WTC11 (cell line): ENCODE results near the gene PSPC1. TPM values are rescaled to one million over a fixed set of nuclear protein-coding genes. Genes with fewer than 3 reads are reported as not detected.

Experiments used
- ATAC-seq: fragments of 200-7000 bp; cut with Tn5 transposase; 2 replicates; pipeline ENCODE4 v1.10.0; 2021; ENCODE audit warnings: mild to moderate bottlenecking, moderate library complexity
- CTCF ChIA-PET: fragments of 300-600 bp; sonication (Branson Sonifier 250); formaldehyde crosslinking; loops from one replicate; lab custom pipeline; 2021; ENCODE audit warnings: antibody characterized with exemption; lab: Charles Lee
- POLR2A ChIA-PET: fragments of 350-600 bp; sonication (Branson Sonifier 250); formaldehyde crosslinking; loops from one replicate; lab custom pipeline; 2021; ENCODE audit warnings: antibody characterized with exemption; lab: Charles Lee
- DNase-seq: peaks from one replicate; pipeline ENCODE4 v3.0.0; 2021; ENCODE audit warnings: low spot score
- H3K27ac Mint-ChIP-seq: 2 replicates; pipeline ENCODE4 v1.8.0; 2021; ENCODE audit warnings: mixed read lengths
- H3K27me3 Mint-ChIP-seq: 2 replicates; pipeline ENCODE4 v1.8.0; 2021; ENCODE audit warnings: low read depth, mild to moderate bottlenecking, moderate library complexity, mixed read lengths
- H3K36me3 Mint-ChIP-seq: 2 replicates; pipeline ENCODE4 v1.8.0; 2021; ENCODE audit warnings: mixed read lengths
- H3K4me1 Mint-ChIP-seq: 2 replicates; pipeline ENCODE4 v1.8.0; 2022; ENCODE audit warnings: mixed read lengths
- H3K4me3 Mint-ChIP-seq: 2 replicates; pipeline ENCODE4 v1.8.0; 2021; ENCODE audit warnings: mild to moderate bottlenecking, moderate library complexity, mixed read lengths
- H3K9me3 Mint-ChIP-seq: 2 replicates; pipeline ENCODE4 v1.8.0; 2021; ENCODE audit warnings: mixed read lengths
- CBFB ChIP-seq: sonication (generic); formaldehyde crosslinking; IDR thresholded peaks from 2 replicates; pipeline ENCODE4 v1.8.1; 2022; ENCODE audit warnings: mild to moderate bottlenecking, low read depth, missing genetic modification reagents
- ETV6 ChIP-seq: sonication (generic); formaldehyde crosslinking; IDR thresholded peaks from 2 replicates; pipeline ENCODE4 v1.8.1; 2022; ENCODE audit warnings: mild to moderate bottlenecking, missing genetic modification reagents
- GRHL2 ChIP-seq: fragments of 250-450 bp; sonication (Bioruptor Pico); IDR thresholded peaks from 2 replicates; pipeline ENCODE4 v1.8.0; 2022; ENCODE audit warnings: mild to moderate bottlenecking, moderate library complexity; ENCODE audit not compliant: insufficient replicate concordance, severe bottlenecking
- HMGA2 ChIP-seq: fragments of 250-450 bp; sonication (Bioruptor Pico); IDR thresholded peaks from 2 replicates; pipeline ENCODE4 v1.4.0; 2021; ENCODE audit warnings: mild to moderate bottlenecking, moderate library complexity
- JAZF1 ChIP-seq: fragments of 250-450 bp; sonication (Bioruptor Pico); IDR thresholded peaks from 2 replicates; pipeline ENCODE4 v1.9.0; 2021; ENCODE audit warnings: moderate library complexity, mild to moderate bottlenecking, inconsistent platforms
- KAT7 ChIP-seq: sonication (generic); formaldehyde crosslinking; IDR thresholded peaks from 2 replicates; pipeline ENCODE4 v1.8.1; 2023; ENCODE audit warnings: missing genetic modification reagents, mild to moderate bottlenecking, borderline replicate concordance
- NR1H2 ChIP-seq: sonication (generic); formaldehyde crosslinking; IDR thresholded peaks from 2 replicates; pipeline ENCODE4 v1.9.0; 2021; ENCODE audit warnings: mild to moderate bottlenecking, moderate library complexity, missing genetic modification reagents
- NR2C2 ChIP-seq: sonication (generic); formaldehyde crosslinking; IDR thresholded peaks from 2 replicates; pipeline ENCODE4 v1.8.0; 2022; ENCODE audit warnings: mild to moderate bottlenecking, missing genetic modification reagents
- RELA ChIP-seq: sonication (generic); formaldehyde crosslinking; IDR thresholded peaks from 2 replicates; pipeline ENCODE4 v1.8.1; 2022; ENCODE audit warnings: missing genetic modification reagents, mild to moderate bottlenecking, borderline replicate concordance
- SMAD3 ChIP-seq: sonication (generic); formaldehyde crosslinking; IDR thresholded peaks from 2 replicates; pipeline ENCODE4 v1.8.0; 2022; ENCODE audit warnings: missing genetic modification reagents, mild to moderate bottlenecking, borderline replicate concordance
- SMAD4 ChIP-seq: sonication (generic); formaldehyde crosslinking; IDR thresholded peaks from 2 replicates; pipeline ENCODE4 v1.8.0; 2022; ENCODE audit warnings: mild to moderate bottlenecking, missing genetic modification reagents
- ZNF121 ChIP-seq: sonication (generic); formaldehyde crosslinking; IDR thresholded peaks from 2 replicates; pipeline ENCODE4 v1.8.0; 2023; ENCODE audit warnings: missing genetic modification reagents
- ZNF219 ChIP-seq: sonication (generic); formaldehyde crosslinking; IDR thresholded peaks from 2 replicates; pipeline ENCODE4 v1.8.0; 2023; ENCODE audit warnings: missing genetic modification reagents, mild to moderate bottlenecking, borderline replicate concordance
- ZNF396 ChIP-seq: fragments of 250-450 bp; sonication (Bioruptor Pico); IDR thresholded peaks from 2 replicates; pipeline ENCODE4 v1.8.0; 2021; ENCODE audit warnings: mild to moderate bottlenecking, moderate library complexity, borderline replicate concordance
- ZNF671 ChIP-seq: fragments of 250-450 bp; sonication (Bioruptor Pico); IDR thresholded peaks from 2 replicates; pipeline ENCODE4 v1.8.0; 2021; ENCODE audit warnings: mild to moderate bottlenecking
- total RNA-seq: library from RNA; stranded (reverse); gene quantifications from 3 replicates; pipeline ENCODE4 v1.2.3, GENCODE V29; 2021
- TF ChIP-seq, protein P1 (sequence below): sonication (generic); formaldehyde crosslinking; IDR thresholded peaks from 2 replicates; pipeline ENCODE4 v1.8.1; 2023; ENCODE audit warnings: mild to moderate bottlenecking, missing genetic modification reagents, borderline replicate concordance
- TF ChIP-seq, protein P2 (sequence below): sonication (generic); formaldehyde crosslinking; IDR thresholded peaks from 2 replicates; pipeline ENCODE4 v1.8.1; 2022; ENCODE audit warnings: low read depth, mild to moderate bottlenecking, moderate library complexity, missing genetic modification reagents, borderline replicate concordance
- TF ChIP-seq, protein P3 (sequence below): sonication (generic); formaldehyde crosslinking; conservative IDR thresholded peaks from 2 replicates; pipeline ENCODE4 v1.8.1; 2022; ENCODE audit warnings: mild to moderate bottlenecking, missing genetic modification reagents
- TF ChIP-seq, protein P4 (sequence below): sonication (generic); formaldehyde crosslinking; IDR thresholded peaks from 2 replicates; pipeline ENCODE4 v1.8.0; 2022; ENCODE audit warnings: mild to moderate bottlenecking, missing genetic modification reagents
- TF ChIP-seq, protein P5 (sequence below): sonication (generic); formaldehyde crosslinking; IDR thresholded peaks from 2 replicates; pipeline ENCODE4 v1.8.1; 2022; ENCODE audit warnings: low read depth, missing genetic modification reagents, borderline replicate concordance
- TF ChIP-seq, protein P6 (sequence below): fragments of 250-450 bp; sonication (Bioruptor Pico); IDR thresholded peaks from 2 replicates; pipeline ENCODE4 v1.9.0; 2021; ENCODE audit warnings: mild to moderate bottlenecking
- TF ChIP-seq, protein P7 (sequence below): sonication (generic); formaldehyde crosslinking; IDR thresholded peaks from 2 replicates; pipeline ENCODE4 v1.8.1; 2023; ENCODE audit warnings: mild to moderate bottlenecking, missing genetic modification reagents, moderate library complexity

PSPC1 gene
- total RNA-seq, 1 experiment from 2014 or later: 67.5 TPM

DNA sequence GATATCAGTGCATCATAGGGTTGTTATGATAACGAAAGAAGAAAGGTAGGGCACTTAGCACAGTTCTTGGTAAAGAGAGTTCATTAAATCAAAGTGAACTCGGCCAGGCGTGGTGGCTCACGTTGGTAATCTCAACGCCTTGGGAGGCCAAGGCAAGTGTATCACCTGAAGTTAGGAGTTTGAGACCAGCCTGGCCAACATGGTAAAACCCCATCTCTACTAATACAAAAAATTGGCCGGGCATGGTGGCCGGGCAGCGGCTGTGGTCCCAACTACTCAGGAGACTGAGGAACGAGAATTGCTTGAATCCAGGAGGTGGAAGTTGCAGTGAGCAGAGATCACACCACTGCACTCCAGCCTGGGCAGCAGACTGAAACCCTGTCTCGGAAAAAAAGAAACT is 19.1 kb downstream of the PSPC1 start (continued):
- TF ChIP-seq, protein P1, sequence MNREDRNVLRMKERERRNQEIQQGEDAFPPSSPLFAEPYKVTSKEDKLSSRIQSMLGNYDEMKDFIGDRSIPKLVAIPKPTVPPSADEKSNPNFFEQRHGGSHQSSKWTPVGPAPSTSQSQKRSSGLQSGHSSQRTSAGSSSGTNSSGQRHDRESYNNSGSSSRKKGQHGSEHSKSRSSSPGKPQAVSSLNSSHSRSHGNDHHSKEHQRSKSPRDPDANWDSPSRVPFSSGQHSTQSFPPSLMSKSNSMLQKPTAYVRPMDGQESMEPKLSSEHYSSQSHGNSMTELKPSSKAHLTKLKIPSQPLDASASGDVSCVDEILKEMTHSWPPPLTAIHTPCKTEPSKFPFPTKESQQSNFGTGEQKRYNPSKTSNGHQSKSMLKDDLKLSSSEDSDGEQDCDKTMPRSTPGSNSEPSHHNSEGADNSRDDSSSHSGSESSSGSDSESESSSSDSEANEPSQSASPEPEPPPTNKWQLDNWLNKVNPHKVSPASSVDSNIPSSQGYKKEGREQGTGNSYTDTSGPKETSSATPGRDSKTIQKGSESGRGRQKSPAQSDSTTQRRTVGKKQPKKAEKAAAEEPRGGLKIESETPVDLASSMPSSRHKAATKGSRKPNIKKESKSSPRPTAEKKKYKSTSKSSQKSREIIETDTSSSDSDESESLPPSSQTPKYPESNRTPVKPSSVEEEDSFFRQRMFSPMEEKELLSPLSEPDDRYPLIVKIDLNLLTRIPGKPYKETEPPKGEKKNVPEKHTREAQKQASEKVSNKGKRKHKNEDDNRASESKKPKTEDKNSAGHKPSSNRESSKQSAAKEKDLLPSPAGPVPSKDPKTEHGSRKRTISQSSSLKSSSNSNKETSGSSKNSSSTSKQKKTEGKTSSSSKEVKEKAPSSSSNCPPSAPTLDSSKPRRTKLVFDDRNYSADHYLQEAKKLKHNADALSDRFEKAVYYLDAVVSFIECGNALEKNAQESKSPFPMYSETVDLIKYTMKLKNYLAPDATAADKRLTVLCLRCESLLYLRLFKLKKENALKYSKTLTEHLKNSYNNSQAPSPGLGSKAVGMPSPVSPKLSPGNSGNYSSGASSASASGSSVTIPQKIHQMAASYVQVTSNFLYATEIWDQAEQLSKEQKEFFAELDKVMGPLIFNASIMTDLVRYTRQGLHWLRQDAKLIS: no peak
- no peak for TF ChIP-seq JAZF1
- no peak for TF ChIP-seq RELA (CRISPR knock-in tag)
- no peak for TF ChIP-seq ZNF671 (CRISPR knock-in tag)
- TF ChIP-seq GRHL2 (CRISPR knock-in tag): no peak
- TF ChIP-seq, protein P2, sequence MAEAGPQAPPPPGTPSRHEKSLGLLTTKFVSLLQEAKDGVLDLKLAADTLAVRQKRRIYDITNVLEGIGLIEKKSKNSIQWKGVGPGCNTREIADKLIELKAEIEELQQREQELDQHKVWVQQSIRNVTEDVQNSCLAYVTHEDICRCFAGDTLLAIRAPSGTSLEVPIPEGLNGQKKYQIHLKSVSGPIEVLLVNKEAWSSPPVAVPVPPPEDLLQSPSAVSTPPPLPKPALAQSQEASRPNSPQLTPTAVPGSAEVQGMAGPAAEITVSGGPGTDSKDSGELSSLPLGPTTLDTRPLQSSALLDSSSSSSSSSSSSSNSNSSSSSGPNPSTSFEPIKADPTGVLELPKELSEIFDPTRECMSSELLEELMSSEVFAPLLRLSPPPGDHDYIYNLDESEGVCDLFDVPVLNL: no peak

DNA sequence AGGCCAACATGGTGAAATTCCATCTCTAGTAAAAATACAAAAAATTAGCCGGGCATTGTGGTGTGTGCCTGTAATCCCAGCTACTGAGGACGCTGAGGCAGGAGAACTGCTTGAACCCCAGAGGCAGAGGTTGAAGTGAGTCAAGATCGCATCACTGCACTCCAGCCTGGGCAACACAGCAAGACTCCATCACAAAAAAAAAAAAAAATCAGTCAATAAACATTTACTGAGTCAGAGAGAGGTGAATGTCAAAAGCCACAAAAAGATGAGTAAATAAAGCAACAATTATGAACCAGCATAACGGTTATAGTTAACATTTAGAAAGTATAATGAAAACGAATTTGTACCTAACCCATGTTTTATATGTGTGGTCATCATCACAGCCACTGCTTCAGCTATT is 23.1 kb downstream of the PSPC1 start:
- ATAC-seq: no peak
- H3K36me3 Mint-ChIP-seq: peaks cover 75% of the 10 kb centered on the region
- TF ChIP-seq SMAD4 (no peak), ZNF121 (CRISPR knock-in tag) (peak; percentile 29; the same call in 1 of the 2 replicates)
- TF ChIP-seq, all 79 proteins: peak for 1
- H3K4me1 Mint-ChIP-seq: peaks cover 17% of the 10 kb centered on the region
- H3K27ac Mint-ChIP-seq: no peak overlapping the region
- ChIA-PET POLR2A (no interaction called here), CTCF (no interaction called here)
- H3K4me3 Mint-ChIP-seq: no peak overlapping the region
- H3K27me3 Mint-ChIP-seq: no peaks in the 10 kb centered on the region
- DNase-seq: no peak
- H3K9me3 Mint-ChIP-seq: no peaks in the 10 kb centered on the region

DNA sequence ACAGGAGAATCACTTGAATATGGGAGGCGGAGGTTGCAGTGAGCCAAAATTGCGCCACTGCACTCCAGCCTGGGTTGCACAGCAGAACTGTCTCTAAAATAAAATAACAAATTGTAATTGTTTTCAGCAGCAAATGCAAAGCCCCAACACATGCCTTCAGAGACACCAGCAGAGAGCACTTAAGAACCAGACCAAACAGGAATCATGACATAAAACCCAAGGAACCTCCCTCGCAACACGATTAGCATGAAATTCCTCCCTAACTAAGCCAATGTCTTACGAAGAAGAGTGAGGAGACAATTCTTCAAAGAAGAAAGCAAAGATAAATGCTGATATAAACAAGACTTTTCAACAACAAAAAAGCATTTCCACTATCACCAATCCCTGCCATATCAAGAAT is 40.1 kb downstream of the PSPC1 start:
- Mint-ChIP-seq H3K27me3 (no peaks in the 10 kb centered on the region), H3K4me1 (peaks cover 11% of the 10 kb centered on the region), H3K36me3 (peaks cover 40% of the 10 kb centered on the region), H3K4me3 (no peak overlapping the region), H3K9me3 (no peaks in the 10 kb centered on the region), H3K27ac (peak overlapping the region; percentile 68)
- TF ChIP-seq HMGA2 (CRISPR knock-in tag) (no peak), KAT7 (CRISPR knock-in tag) (no peak), ZNF671 (CRISPR knock-in tag) (no peak), SMAD3 (CRISPR knock-in tag) (no peak), ETV6 (CRISPR knock-in tag) (no peak)
- TF ChIP-seq, protein P3, sequence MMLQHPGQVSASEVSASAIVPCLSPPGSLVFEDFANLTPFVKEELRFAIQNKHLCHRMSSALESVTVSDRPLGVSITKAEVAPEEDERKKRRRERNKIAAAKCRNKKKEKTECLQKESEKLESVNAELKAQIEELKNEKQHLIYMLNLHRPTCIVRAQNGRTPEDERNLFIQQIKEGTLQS (CRISPR knock-in tag): no peak
- TF ChIP-seq, protein P4, sequence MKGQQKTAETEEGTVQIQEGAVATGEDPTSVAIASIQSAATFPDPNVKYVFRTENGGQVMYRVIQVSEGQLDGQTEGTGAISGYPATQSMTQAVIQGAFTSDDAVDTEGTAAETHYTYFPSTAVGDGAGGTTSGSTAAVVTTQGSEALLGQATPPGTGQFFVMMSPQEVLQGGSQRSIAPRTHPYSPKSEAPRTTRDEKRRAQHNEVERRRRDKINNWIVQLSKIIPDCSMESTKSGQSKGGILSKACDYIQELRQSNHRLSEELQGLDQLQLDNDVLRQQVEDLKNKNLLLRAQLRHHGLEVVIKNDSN: no peak
- no peak for DNase-seq
- ATAC-seq: peak; percentile 32; the same call in 1 of the 2 replicates
- ChIA-PET POLR2A (no interaction called here), CTCF (no interaction called here)

DNA sequence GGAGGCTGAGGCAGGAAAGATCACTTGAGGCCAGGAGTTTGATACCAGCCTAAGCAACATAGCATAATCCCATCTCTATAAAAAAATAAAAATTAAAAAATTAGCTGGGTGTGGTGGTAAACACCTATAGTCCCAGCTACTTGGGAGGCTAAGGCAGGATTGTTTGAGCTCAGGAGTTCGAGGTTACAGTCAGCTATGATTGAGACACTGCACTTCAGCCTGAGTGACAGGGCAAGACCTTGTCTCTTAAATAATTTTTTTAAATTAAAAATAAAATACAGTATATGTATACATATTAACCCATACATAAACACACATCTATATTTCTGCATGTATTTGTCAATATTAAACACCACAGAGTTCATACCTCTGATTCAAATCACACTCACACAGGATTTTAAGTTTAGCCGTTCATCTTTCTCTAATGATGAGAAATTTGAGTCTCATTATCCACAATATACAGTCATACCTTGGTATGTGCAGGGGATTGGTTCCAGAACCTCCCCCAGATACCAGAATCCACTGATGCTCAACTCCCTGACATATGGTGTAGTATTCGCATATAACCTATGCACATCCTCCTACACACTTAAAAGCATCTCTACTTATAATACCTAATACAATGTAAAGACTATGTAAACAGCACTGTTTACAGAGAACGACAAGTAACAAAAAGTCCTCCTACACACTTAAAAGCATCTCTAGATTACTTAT is 44.7 kb downstream of the PSPC1 start:
- no peak for ATAC-seq
- no peak for DNase-seq
- ChIA-PET POLR2A (interaction anchor here (0.7 kb wide), 1 partner anchor 68 kb away, joined by 3 read pairs; no protein-coding TSS in a partner anchor), CTCF (no interaction called here)
- H3K27ac Mint-ChIP-seq: no peak overlapping the region
- no peaks in the 10 kb centered on the region for H3K27me3 Mint-ChIP-seq
- no peak overlapping the region for H3K4me3 Mint-ChIP-seq
- no peaks in the 10 kb centered on the region for H3K9me3 Mint-ChIP-seq
- peaks cover 6% of the 10 kb centered on the region for H3K4me1 Mint-ChIP-seq
- peaks cover 35% of the 10 kb centered on the region for H3K36me3 Mint-ChIP-seq
- TF ChIP-seq CBFB (no peak), SMAD3 (CRISPR knock-in tag) (no peak), NR2C2 (no peak), NR1H2 (CRISPR knock-in tag) (no peak), HMGA2 (CRISPR knock-in tag) (no peak), ZNF396 (CRISPR knock-in tag) (no peak), ZNF219 (CRISPR knock-in tag) (no peak)
- TF ChIP-seq, protein P5, sequence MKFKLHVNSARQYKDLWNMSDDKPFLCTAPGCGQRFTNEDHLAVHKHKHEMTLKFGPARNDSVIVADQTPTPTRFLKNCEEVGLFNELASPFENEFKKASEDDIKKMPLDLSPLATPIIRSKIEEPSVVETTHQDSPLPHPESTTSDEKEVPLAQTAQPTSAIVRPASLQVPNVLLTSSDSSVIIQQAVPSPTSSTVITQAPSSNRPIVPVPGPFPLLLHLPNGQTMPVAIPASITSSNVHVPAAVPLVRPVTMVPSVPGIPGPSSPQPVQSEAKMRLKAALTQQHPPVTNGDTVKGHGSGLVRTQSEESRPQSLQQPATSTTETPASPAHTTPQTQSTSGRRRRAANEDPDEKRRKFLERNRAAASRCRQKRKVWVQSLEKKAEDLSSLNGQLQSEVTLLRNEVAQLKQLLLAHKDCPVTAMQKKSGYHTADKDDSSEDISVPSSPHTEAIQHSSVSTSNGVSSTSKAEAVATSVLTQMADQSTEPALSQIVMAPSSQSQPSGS (CRISPR knock-in tag): no peak
- TF ChIP-seq, protein P6, sequence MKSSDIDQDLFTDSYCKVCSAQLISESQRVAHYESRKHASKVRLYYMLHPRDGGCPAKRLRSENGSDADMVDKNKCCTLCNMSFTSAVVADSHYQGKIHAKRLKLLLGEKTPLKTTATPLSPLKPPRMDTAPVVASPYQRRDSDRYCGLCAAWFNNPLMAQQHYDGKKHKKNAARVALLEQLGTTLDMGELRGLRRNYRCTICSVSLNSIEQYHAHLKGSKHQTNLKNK: no peak
- TF ChIP-seq, protein P7, sequence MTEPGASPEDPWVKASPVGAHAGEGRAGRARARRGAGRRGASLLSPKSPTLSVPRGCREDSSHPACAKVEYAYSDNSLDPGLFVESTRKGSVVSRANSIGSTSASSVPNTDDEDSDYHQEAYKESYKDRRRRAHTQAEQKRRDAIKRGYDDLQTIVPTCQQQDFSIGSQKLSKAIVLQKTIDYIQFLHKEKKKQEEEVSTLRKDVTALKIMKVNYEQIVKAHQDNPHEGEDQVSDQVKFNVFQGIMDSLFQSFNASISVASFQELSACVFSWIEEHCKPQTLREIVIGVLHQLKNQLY (CRISPR knock-in tag): no peak
